Measurements from ENCODE around the gene CAPN8.
A peak's percentile ranks its signal among the peaks of the same experiment; 100 is the strongest.

CAPN8 gene

DNA sequence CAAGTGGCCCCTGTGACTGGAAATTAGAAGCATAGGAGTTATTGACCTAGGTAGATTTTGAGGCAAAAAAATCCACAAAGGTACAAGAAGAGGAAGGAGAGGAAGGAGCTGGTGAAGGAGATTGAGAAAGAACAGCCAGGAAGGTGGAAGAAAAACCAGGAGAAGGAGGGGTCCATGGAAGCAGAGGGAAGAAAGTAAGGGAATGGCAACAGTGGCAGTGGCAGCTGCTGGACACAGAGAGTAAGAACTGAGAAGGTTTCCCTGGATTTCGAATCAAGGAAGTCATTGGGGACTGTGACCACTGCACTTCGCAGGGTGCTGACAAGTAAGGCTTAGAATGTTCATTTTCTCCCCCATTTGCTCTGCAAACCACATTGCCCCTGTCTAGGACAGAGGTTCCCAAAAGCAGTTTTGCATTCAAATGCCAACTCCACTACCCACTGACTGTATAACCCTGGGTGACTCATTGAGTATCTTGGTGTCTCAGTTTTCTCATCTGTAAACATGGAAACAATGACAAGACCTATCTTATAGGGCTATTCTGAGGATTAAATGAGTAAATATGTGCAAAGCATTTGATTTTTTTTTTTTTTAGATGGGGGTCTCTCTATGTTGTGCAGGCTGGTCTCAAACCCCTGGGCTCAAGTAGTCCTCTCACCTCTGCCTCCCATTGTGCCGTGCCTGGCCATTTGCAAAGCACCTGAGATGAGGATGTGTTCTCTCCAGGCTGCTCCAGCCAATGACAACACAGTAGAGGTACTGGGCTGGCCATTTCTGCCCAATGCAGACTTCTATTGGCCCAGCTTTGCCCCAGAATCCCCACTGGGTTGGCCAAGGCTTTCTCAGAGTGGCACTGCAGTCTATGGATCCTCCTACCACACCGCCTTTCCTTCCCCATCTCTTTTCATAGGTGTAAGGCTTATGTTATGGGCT is 37.5 kb upstream of the CAPN8 start:
- no peak for DNase-seq

DNA sequence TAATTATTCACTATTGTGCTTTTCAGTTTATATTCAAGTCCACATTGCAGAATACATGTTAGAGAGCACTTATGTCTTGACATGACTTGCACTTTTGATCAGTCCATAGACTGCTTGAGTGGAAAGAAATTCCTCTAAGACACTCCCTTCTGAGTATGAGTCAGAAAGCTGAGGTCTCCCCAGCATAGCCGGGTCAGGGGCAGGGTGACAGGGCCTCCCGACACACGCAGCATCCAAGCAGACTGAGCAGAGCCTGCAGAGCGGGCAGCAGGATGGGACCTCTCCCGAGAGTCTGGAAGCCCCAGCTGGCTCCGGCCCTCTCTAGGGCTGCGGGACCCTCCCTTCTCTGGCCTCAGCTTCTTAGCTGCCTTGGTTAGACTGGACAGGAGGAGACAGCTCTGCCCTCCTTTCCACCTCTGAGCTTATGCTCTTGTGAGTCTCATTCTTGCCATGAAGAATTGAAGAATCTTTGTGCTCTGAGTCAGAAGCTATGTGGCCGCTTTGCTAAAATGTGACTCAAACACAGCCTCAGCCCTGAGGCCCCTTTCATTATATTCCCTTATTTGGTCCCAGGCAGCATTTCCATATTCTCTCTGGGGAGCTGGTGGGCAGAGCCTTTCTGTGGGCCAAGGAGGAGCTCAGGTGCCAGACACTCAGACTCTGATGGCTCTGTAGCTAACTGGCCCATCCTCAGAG is 35.6 kb upstream of the CAPN8 start:
- DNase-seq, result peak; percentile 51 to 54

DNA sequence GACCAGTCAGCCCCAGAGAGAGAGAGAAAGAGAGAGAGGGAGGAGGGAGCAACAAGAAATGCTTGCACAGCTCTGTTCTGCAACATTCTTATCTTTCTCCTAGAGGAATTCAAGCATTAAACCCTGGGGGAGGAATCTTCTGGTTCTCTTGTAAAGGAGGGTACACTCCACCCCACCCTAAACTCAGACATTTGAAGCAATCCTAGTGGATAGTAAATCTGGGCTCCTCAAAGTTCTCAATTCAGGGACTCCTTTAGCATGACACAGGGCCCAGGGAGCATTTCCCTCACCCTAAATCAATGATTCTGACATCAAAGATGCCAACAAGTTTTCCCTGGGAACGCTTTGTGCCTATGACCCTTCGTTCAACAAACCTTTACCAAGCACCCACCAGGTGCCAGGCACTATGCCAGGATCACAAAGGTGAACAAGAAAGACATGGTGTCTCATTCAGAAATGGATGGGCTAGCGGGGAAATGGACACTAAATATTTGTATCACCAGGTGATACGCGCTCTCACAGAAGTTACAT is 35.0 kb upstream of the CAPN8 start:
- DNase-seq, result no peak

DNA sequence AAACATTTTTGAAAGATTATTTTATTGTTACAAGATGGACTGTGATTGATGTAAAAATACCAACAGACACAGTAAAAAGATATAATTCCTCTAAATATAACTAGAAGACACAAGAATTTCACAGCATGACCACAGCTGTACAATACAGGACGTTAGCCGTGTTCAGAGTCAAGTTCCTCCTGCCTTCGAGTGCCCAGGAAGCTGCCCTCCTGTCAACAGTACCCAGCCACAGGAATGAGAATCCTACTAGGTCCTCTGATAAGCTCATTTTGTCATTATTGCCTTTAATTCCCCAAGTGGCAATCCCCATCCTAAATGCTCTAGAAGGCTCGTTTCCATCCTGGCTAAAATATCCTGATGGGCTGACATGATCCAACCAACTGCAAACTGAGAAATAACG is 30.4 kb upstream of the CAPN8 start:
- no peak for DNase-seq

DNA sequence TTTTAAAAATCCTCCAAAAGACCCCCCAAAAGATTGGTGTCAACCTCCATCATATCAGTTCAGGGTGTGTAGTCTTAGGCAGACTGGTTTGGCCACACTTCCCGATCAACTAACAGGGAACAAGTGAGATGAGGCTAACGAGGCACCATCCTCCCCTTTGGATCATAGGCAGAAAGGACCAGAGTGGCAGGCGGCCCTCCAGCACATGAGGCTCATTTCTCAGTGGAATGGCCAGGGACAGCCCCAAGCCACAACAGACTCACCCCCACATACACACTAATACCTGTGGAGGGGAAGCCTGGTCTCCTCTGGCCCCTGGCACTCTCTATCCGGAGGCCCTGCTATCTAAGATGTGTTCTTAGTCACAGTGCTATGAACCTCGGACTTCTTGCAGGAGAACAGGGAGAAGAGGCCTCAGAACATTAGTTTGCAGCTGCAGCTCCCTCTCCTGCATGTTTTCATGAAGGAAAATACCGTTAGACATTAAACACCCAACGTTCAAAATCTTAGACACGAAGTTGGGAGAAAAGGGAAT is 29.6 kb upstream of the CAPN8 start:
- no peak for DNase-seq

DNA sequence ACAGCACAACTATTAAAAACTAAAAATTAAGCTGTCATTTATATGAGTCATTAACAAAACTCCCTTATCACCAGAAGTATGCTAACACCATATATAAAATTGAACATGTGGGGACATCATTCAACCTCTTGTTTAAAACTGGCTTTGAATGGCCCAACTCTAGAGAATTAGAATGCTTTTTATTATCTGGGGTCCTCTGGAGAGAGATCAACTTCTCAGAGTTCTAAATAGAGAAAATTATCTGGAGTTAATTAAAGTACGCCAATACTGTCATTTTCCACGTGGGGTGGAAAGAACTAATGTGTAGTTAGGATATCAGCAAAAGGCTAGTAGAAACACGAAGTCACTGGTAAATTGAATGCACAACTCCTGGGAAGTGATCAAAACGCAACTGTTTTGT is 25.6 kb upstream of the CAPN8 start:
- no peak for DNase-seq

DNA sequence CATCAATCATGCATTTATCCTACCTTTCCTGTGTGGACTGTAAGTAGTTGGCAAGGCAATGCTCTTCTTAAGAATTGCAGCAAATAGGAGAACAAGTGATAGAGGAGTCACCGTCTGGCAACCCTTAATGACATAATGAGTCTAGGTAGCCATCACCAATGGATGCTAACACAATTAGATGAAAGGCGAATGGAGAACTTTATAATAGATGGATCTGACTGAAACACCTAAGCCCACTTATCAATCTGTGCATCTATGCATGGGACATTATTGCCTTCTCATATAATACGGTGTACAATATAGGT is 18.9 kb upstream of the CAPN8 start:
- no peak for DNase-seq

DNA sequence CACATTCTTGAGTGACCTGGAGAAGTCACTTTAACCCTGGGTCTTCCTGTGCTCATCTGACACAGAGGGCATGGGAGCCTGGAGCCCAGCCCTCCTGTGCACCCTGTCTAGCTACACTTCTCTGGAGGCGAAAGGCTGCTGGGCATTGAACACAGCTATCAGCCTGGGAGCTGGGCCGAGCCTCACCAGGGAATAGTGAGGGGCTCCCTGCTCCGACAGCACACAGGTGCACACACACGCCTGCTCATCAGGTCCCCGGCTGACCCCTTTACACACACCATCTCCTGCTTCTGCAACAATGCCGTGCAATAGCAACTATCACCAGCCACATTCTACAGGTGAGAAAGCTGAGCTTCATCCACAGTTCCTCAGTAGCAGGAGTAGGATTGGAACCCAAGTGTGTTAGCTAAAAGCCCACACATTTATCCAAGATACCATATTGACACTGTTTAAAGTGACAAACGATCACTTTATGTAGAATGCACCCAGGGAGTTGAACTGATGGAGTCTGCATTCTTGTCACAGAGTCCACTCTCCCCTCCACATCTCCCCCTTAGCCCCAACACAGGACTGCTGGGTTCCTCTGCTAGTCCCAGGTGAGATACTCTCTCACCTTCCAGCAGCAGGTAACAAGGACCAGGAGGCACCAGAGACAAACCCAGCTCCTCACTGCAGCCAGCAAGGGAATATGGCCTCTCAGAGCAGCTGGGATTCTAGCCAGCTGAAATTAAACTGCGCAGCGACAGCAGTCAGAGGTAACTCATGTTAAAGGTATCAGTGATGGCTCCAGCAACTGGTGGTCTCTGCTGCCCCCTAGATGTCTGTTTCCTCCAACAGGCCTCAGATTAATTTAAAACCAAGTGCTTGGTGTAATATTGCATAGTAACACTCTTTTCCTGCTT is 18.3 kb upstream of the CAPN8 start:
- DNase-seq, result peak; percentile 56 to 63

DNA sequence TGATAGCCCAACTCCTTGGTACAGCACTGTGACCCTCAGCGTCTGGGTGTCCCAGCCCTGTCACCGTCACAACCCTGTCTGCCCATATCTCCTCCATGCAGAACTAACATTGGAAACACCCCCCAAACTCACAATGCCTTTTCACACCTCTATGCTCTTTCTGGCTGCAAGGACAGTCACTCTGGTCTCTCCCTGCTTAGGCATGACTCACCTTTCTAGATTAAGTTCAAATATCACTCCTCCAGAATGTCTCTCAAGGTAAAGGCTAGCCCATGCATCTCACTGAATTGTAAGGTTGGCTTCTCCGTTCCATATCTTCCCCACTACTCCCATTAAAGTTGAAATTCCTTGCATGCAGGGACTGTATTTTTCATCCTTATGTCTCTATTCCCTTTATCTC is 17.0 kb upstream of the CAPN8 start:
- DNase-seq, result no peak

DNA sequence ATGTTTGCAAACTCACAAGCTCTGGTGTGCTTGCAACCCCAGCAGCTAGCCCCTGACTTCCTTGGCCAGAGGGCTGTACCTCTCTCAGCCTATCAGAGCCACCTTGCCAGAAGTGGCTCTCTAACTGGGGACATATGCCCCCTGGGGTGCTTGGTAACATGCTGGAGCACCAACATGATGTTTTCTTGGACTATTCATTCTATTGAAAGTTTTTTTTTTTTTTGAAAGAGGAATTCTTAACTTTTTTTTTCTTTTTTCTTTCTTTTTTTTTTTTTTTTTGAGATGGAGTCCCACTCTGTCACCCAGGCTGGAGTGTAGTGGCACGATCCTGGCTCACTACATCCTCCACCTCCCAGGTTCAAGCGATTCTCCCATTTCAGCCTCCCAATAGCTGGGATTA is 14.7 kb upstream of the CAPN8 start:
- DNase-seq, result no peak

DNA sequence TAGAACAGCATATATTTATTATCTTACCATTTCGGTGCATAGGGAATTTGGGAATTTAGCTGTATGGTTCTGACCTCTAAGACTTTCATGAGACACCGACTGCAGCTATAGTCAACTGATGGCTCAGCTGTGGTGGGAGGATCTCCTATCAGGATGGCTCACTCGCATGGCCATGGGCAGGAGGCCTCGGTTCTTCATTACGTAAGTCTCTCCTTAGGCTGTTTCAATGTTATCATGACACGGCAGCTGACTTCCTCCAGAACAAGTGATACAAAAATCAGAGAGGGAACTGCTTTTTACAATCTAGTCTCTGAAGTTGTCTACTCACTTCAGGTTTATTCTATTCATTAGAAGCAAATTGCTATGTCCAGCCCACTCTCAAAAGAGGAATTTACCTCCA is 13.3 kb upstream of the CAPN8 start:
- DNase-seq, result no peak

DNA sequence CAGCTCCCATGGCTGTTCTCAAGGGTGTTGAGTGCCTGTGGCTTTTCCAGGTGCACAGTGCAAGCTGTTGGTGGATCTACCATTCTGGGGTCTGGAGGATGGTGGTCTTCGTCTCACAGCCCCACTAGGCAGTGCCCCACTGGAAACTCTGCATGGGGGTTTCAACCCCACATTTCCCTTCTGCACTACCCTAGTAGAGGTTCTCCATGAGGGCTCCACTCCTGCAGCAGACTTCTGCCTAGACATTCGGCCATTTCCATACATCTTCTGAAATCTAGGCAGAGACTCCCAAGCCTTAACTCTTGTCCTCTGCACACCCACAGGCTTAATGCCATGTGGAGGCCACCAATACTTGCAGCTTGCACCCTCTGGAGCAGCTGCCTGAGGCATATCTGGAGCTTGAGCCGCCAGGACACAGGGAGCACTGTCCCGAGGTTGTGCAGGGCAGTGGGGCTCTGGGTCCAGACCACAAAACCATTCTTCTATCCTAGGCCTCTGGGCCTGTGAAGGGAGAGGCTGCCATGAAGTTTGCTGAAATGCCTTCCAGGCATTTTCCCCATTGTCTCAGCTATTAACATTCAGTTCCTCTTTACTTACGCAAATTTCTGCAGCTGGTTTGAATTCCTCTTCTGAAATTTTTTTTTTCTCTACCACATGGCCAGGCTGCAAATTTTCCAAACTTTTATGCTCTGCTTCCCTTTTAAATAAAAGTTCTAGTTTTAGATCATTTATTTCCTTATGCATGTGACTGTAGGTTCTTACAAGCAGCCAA is 8.8 kb upstream of the CAPN8 start:
- no peak for DNase-seq

DNA sequence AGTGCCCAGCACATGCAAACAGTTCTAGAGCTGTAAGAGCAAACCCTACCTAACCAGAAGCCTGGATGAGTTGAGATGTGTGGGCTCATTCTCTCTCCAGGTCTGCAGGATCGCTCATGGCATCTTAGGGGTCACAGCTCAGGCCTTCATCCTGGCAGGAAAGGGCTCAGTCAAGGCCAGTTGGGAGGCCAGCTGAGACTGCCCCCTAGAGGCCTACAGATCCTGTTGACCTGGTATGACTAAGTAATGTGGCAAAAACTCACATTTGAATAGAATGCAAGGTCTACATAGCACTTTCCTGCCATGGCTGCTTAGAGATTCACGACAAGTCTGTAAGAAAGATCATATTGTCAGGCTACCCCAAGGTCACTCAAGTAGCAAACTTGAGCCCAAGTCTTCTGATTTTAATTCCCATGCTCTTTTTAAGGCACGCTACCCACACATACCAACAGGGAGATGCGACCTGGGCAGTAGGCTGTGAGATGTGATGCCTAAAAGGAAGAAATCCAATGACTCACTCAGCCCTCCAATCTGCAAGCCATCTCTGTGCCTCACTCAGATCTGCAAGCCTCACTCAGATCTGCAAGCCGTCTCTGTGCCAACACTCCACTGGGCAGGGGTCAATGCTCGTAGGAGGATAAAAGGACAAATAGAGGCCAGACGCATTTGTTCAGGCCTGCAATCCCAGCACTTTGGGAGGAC is 5.1 kb upstream of the CAPN8 start:
- DNase-seq, result peak; percentile 8 to 30

DNA sequence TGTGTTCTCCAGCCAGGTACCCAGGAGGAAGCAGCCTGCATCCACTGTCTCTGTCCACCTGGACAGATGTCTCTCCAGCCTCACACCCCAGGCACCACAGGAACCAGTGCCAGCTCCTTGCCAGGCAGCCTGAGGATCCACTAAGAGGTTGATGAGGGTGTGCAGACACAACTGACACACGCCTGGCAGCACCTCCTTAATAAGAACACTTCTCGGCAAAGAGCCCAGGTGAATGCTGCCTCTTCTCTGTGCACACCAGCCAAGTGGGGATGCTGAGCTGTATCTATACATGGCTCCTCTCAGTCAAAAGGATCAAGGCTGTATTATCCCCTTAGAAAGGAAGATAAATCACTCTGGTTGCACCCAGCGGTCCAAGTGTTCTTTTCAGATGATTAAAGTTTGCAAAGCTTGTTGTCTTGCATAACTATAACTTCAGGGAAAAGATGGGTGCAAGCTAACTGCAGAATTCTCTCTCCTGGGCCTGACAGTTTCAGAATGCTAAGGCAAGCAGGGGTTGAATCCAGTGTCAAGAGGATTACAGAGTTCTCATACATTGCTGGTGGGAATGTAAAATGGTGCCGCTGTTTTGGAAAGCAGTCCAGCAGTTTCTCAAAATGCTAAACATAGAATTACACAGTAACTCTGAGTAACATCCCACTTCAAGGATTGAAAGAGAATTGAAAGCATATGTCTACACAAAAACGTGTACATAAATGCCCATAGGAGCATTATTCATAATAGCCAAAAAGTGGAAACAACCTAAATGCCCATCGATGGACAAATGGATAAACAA is 3.7 kb upstream of the CAPN8 start:
- DNase-seq, result no peak

DNA sequence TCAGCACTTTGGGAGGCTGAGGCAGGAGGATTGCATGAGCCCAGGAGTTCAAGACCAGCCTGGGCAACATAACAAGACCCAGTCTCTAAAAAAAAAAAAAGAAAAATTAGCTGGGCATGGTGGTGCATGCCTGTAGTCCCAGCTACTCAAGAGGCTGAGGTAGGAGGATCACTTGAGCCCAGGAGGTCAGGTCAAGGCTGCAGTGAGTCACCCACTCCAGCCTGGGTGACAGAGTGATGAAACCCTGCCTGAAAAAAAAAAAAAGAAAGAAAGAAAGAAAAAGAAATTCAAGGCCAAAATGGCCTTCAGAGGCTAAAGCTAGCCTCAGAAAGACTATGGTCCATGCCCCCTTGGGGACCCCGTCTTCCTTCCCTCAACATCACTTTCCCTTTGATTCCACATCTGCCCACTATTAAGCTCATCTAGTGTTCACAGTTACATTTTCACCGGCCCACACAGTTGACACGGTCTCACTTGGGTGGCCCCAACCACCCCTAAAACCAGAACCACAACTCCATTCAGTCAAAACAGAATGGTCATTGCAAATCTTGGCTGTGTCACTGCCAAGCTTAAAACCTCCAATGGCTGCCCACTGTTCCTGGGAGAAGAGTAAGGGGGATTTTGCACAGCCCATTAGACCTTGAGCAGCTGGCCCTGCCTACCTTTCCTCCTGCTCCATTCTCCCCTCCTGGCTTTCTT is 2.1 kb upstream of the CAPN8 start:
- no peak for DNase-seq

DNA sequence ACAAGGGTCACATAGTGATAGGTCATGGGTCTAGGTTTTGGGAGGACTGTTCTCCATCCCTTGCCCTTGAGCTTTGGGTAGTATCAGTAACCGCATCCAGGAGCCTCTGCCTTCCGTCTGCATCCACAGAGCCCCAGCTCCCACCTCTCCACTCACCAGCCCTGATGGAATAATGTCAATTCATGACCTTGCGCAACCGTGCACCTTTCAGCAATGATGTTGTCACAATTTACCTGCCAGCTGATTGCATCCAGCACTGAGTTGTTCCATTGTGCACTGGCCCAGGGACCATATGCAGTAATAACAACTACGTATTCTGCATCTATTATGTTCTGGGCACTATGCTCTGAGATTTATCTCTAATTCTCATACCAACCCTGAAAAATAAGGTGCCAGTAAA is 1.4 kb downstream of the CAPN8 start:
- no peak for DNase-seq

DNA sequence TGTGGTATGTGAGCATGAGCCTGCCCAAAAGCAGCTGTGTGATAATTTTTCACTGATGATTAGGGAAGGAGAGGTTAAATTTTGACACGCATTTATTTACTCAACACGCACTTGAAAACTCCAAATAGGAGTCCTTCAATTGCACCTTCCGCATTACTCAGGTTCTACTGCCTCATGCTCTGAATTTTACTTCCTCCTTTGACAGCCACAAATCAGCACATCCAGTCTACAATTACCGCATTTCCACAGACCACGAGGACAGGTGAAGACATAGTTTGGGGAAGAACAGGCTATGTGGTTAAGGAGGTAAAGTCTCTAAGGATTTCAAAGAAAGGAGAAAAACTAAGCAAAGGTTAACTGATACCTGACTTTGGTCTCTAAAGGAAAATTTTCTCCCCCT is 2.6 kb downstream of the CAPN8 start:
- no peak for DNase-seq

DNA sequence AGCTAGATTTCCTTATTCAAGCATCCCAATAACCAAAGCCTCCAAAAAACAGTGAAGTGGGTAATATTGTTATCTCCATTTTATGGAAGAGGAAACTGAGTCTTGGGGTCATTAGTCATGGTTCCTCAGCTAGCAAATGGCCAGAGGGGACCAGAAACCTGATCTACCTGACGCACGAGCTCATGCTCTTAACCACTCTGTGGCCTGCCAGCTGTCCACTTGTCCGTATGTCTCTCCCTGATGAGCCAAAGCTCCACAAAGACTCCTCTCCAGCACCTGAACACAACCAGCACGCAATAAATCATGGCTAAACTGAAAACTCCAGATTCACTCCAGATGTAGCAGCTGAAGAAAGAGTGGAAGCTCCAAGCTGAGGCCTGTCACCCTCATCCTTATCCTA is 5.8 kb downstream of the CAPN8 start:
- no peak for DNase-seq

DNA sequence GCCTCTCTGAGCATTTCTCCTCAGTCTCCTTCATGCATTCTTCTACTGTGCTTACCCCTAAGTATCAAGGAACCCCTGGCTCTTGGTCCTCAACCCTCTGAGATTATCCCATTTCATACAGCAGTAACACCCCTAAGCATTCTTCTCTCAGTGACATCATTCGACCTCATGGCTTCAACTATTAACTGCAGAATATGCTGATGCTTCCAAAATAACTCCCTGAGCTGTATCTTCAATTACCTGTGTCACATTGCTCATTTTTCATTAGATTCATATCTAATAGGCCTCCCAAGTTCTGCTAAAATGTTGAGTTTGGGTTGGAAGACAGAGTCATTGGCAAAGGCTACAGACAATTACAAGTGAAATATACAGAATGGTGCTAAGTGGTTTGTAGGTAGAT is 7.5 kb downstream of the CAPN8 start:
- DNase-seq, result no peak

DNA sequence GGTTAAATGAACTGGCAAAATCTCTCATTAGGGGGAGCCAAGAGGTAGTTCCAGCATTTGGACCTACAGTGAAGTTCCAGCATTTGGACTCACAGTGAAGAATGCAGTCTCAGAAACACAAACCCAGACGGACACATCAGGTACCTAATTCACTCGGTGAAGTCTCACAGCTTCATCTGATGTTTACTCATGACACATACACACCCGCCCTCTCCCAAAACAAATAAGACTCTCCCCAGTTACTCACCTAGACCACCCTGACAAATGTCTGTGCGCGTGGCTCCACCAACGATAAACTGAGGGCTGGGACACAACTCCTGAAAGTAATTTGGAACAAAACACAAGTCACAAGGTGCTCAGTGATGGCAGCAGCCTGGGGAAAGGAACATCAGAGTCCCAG is 11.4 kb downstream of the CAPN8 start:
- DNase-seq, result no peak

Data from activated CD4-positive, alpha-beta T cell treated with anti-CD3 and anti-CD28 coated beads, Interleukin-2, amount 50 U/mL, for 48 hours (primary cell).